PC-9 (cell line): ENCODE data around the gene FBXO2.

Source experiments
- EZH2 ChIP-seq: fragments of 200-600 bp; sonication (generic); IDR thresholded peaks from 2 replicates; pipeline ENCODE4 v1.8.0; 2017; ENCODE audit warnings: antibody characterized with exemption, low read depth
- TF ChIP-seq, protein P1 (sequence below): fragments of 200-600 bp; sonication (generic); conservative IDR thresholded peaks from 2 replicates; pipeline ENCODE4 v1.6.1; 2017; ENCODE audit warnings: mixed run types, antibody characterized with exemption, mild to moderate bottlenecking, moderate library complexity

GRCh38 chr1:11600836-11601235, 53.4 kb downstream of the FBXO2 start:
- TF ChIP-seq, protein P1, sequence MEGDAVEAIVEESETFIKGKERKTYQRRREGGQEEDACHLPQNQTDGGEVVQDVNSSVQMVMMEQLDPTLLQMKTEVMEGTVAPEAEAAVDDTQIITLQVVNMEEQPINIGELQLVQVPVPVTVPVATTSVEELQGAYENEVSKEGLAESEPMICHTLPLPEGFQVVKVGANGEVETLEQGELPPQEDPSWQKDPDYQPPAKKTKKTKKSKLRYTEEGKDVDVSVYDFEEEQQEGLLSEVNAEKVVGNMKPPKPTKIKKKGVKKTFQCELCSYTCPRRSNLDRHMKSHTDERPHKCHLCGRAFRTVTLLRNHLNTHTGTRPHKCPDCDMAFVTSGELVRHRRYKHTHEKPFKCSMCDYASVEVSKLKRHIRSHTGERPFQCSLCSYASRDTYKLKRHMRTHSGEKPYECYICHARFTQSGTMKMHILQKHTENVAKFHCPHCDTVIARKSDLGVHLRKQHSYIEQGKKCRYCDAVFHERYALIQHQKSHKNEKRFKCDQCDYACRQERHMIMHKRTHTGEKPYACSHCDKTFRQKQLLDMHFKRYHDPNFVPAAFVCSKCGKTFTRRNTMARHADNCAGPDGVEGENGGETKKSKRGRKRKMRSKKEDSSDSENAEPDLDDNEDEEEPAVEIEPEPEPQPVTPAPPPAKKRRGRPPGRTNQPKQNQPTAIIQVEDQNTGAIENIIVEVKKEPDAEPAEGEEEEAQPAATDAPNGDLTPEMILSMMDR, result no peak
- no peak for TF ChIP-seq EZH2
